GM12878 (cell line): ENCODE results near the gene RPL3. TPM values are rescaled to one million over a fixed set of nuclear protein-coding genes. Genes with fewer than 3 reads are reported as not detected.

Source experiments
- ATAC-seq: fragments of 200-7000 bp; cut with Tn5 transposase; 3 replicates; pipeline ENCODE4 v1.9.1; 2020; ENCODE audit warnings: mild to moderate bottlenecking, moderate library complexity
- BruUV-seq: library from RNA; stranded (reverse); fragments of 400-500 nt; replicated peaks from 2 replicates; lab custom pipeline; 2021; lab: Mats Ljungman, UMichigan
- CTCF ChIA-PET: fragments of 300-600 bp; sonication (Branson Sonifier 250); formaldehyde crosslinking; extraction: SDS; loops from one replicate; lab custom pipeline; 2021; ENCODE audit warnings: inconsistent platforms; lab: Yijun Ruan, JAX
- POLR2A ChIA-PET: fragments of 350-600 bp; formaldehyde crosslinking; extraction: SDS; loops from one replicate; lab custom pipeline; 2021; ENCODE audit warnings: inconsistent platforms; lab: Charles Lee
- RAD21 ChIA-PET: fragments of 300-600 bp; sonication (Branson Sonifier 250); formaldehyde crosslinking; loops from one replicate; lab custom pipeline; 2023; ENCODE audit warnings: antibody characterized with exemption; ENCODE audit not compliant: unreplicated experiment; lab: Charles Lee
- SMC1A ChIA-PET: fragments of 300-600 bp; sonication (Branson Sonifier 250); formaldehyde crosslinking; loops from one replicate; lab custom pipeline; 2023; ENCODE audit not compliant: unreplicated experiment, uncharacterized antibody; lab: Charles Lee
- DNase-seq: peaks from one replicate; pipeline ENCODE4 v3.0.0-alpha.2; 2011; ENCODE audit warnings: low read depth, low spot score
- FAIRE-seq: peaks from 3 replicates; lab custom pipeline; 2011; peaks lifted over from hg19 to GRCh38; lab: Jason Lieb, UNC
- H2AFZ ChIP-seq: 2 replicates; pipeline ENCODE4 v1.6.0; 2011; ENCODE audit warnings: low read depth, low read length, control low read depth; ENCODE audit not compliant: control insufficient read depth
- H3K27ac ChIP-seq: 2 replicates; pipeline ENCODE4 v1.5.1; 2011; ENCODE audit warnings: control low read depth; ENCODE audit not compliant: control insufficient read depth, insufficient read depth
- H3K27me3 ChIP-seq, 2 experiments: replicated peaks in 1 of 2; 2 replicates each; pipeline versions ENCODE4 v1.6.0 to v1.6.1; 2011; ENCODE audit warnings: low read length in 1 of 2; ENCODE audit not compliant: control insufficient read depth in 2 of 2, insufficient read depth in 2 of 2
- H3K36me3 ChIP-seq, 2 experiments: 2 replicates each; pipeline ENCODE4 v1.5.1; 2011; ENCODE audit warnings: low read length in 1 of 2; ENCODE audit not compliant: control insufficient read depth in 2 of 2, insufficient read depth in 2 of 2
- H3K4me1 ChIP-seq: 2 replicates; pipeline ENCODE4 v1.6.1; 2011; ENCODE audit warnings: mild to moderate bottlenecking, low read length, moderate library complexity, mixed read lengths; ENCODE audit not compliant: control insufficient read depth, insufficient read depth
- H3K4me2 ChIP-seq: 2 replicates; pipeline ENCODE4 v1.6.0; 2011; ENCODE audit warnings: control low read depth; ENCODE audit not compliant: control insufficient read depth, insufficient read depth
- H3K4me3 ChIP-seq: fragments of 200-600 bp; sonication (generic); 2 replicates; pipeline ENCODE4 v1.5.1; 2016
- H3K79me2 ChIP-seq: 2 replicates; pipeline ENCODE4 v1.6.0; 2011; ENCODE audit warnings: low read length; ENCODE audit not compliant: control insufficient read depth, insufficient read depth
- H3K9ac ChIP-seq: 2 replicates; pipeline ENCODE4 v1.8.0; 2011; ENCODE audit warnings: low read length, control low read depth, mixed read lengths; ENCODE audit not compliant: control insufficient read depth, insufficient read depth
- H3K9me3 ChIP-seq: replicated peaks from 3 replicates; pipeline ENCODE4 v1.5.1; 2011; ENCODE audit warnings: mild to moderate bottlenecking, low read length; ENCODE audit not compliant: control insufficient read depth, insufficient read depth
- H4K20me1 ChIP-seq: 2 replicates; pipeline ENCODE4 v1.6.0; 2011; ENCODE audit not compliant: control insufficient read depth, insufficient read depth
- BHLHE40 ChIP-seq, 2 experiments: fragments of 450-650 bp in 1 of 2; IDR thresholded peaks; 2 replicates each; pipeline ENCODE4 v1.6.1; 2011 to 2017; ENCODE audit warnings: low read depth in 2 of 2, borderline replicate concordance in 1 of 2, improper control_type of control experiment in 1 of 2, low read length in 1 of 2, mild to moderate bottlenecking in 1 of 2
- CBFB ChIP-seq: IDR thresholded peaks from 2 replicates; pipeline ENCODE4 v1.6.1; 2016; ENCODE audit warnings: antibody characterized with exemption, low read depth
- CBX3 ChIP-seq: fragments of 200-600 bp; sonication (generic); IDR thresholded peaks from 2 replicates; pipeline ENCODE4 v1.6.1; 2016; ENCODE audit warnings: low read depth, borderline replicate concordance
- CBX5 ChIP-seq: sonication (generic); IDR thresholded peaks from 2 replicates; pipeline ENCODE4 v1.6.1; 2016; ENCODE audit warnings: low read depth, moderate library complexity, mild to moderate bottlenecking, inconsistent platforms
- E2F4 ChIP-seq: IDR thresholded peaks from 2 replicates; pipeline ENCODE4 v1.6.1; 2012; ENCODE audit warnings: low read depth, low read length, improper control_type of control experiment
- E4F1 ChIP-seq: fragments of 450-650 bp; IDR thresholded peaks from 2 replicates; pipeline ENCODE4 v1.6.1; 2018; ENCODE audit warnings: borderline replicate concordance, mild to moderate bottlenecking; ENCODE audit not compliant: partially characterized antibody
- ETV6 ChIP-seq, 2 experiments: fragments of 450-650 bp in 1 of 2; IDR thresholded peaks in 1 of 2; conservative IDR thresholded peaks in 1 of 2; 2 replicates each; pipeline ENCODE4 v1.6.1; 2014; ENCODE audit warnings: antibody characterized with exemption in 1 of 2, borderline replicate concordance in 1 of 2, low read depth in 1 of 2, mild to moderate bottlenecking in 1 of 2, moderate library complexity in 1 of 2
- HSF1 ChIP-seq: fragments of 150-350 bp; IDR thresholded peaks from 2 replicates; pipeline ENCODE4 v1.6.1; 2014; ENCODE audit warnings: mild to moderate bottlenecking, low read depth, low read length
- NR2F1 ChIP-seq: fragments of 450-650 bp; conservative IDR thresholded peaks from 2 replicates; pipeline ENCODE4 v1.6.1; 2017; ENCODE audit warnings: mild to moderate bottlenecking
- SMAD5 ChIP-seq: IDR thresholded peaks from 2 replicates; pipeline ENCODE4 v1.6.1; 2016; ENCODE audit warnings: antibody characterized with exemption, low read depth
- SMARCA5 ChIP-seq: fragments of 450-650 bp; IDR thresholded peaks from 2 replicates; pipeline ENCODE4 v1.6.1; 2017; ENCODE audit warnings: mild to moderate bottlenecking
- SREBF1 ChIP-seq: IDR thresholded peaks from 2 replicates; pipeline ENCODE4 v1.6.1; 2012; ENCODE audit warnings: mild to moderate bottlenecking, low read length
- SUZ12 ChIP-seq: fragments of 200-600 bp; sonication (generic); IDR thresholded peaks from one replicate; pipeline ENCODE4 v1.6.1; 2018; ENCODE audit warnings: antibody characterized with exemption, mild to moderate bottlenecking; ENCODE audit not compliant: unreplicated experiment
- ZBTB40 ChIP-seq: fragments of 450-650 bp; IDR thresholded peaks from 2 replicates; pipeline ENCODE4 v1.6.1; 2016; ENCODE audit warnings: mild to moderate bottlenecking, moderate library complexity, borderline replicate concordance
- WGBS: methylation state at CpG from one replicate; pipeline ENCODE4 v1.1.6; 2016; ENCODE audit warnings: low lambda C conversion rate; ENCODE audit not compliant: insufficient replicate concordance, insufficient coverage; ENCODE audit errors: missing lambda C conversion rate; 5-methylcytosine and 5-hydroxymethylcytosine counted together
- in situ Hi-C: fragments of 300-500 bp; cut with MboI; formaldehyde crosslinking; loops from 9 replicates; pipeline ENCODE4 v1.14.3; 2018; ENCODE audit warnings: mixed read lengths
- intact Hi-C: fragments of 100-400 bp; cut with micrococcal nuclease; formaldehyde crosslinking; loops from one replicate; pipeline ENCODE4 v1.14.2; 2022; ENCODE audit not compliant: unreplicated experiment
- polyA plus RNA-seq, 11 experiments: library from polyadenylated mRNA; depleted of rRNA in 4 of 11; unstranded in 6 of 11; stranded (reverse) in 5 of 11; fragments of >200 nt; fragmentation: Nextera tagmentation in 4 of 11; fragmentation: Illumina TruSeq in 1 of 11; extraction: Ambion mirVana in 4 of 11; extraction: Trizol in 1 of 11; gene quantifications; 1 replicate in 1 of 11; 2 replicates in 10 of 11; pipeline versions ENCODE4 v1.2.1 to v1.2.3, GENCODE V29; 2011 to 2016; ENCODE audit warnings: inconsistent platforms in 2 of 11, missing spikeins in 2 of 11, low read depth in 1 of 11
- total RNA-seq, 4 experiments: library from RNA; depleted of rRNA in 3 of 4; stranded (reverse); fragments of >200 nt in 3 of 4; fragmentation: Illumina TruSeq in 1 of 4; extraction: Trizol in 1 of 4; gene quantifications; 2 replicates each; pipeline versions ENCODE4 v1.2.1 to v1.2.3, GENCODE V29; 2013 to 2021

The RPL3 gene
- total and polyA plus RNA-seq, 10 of the 15 experiments (the other 5 are each of a cell fraction or from before 2014, with no cell fraction given): 1,534 to 6,791 (median 3,992) TPM

- SMC1A ChIA-PET: interaction anchor here (1.2 kb wide), 1 partner anchor 10 kb away, joined by 3 read pairs; no protein-coding TSS in a partner anchor
- ATAC-seq (no peak), FAIRE-seq (no peak), DNase-seq (no peak)
- no peak overlapping the region for H3K4me3 ChIP-seq
- POLR2A ChIA-PET: no interaction called here
- in situ Hi-C loops: no loop called here
- no TSS peak for BruUV-seq
- H3K79me2 ChIP-seq: no peaks in the 10 kb centered on the region
- no peaks in the 10 kb centered on the region for H4K20me1 ChIP-seq
- TF ChIP-seq BHLHE40 (IDR thresholded peaks at IDR 0.05; ENCODE audit: borderline replicate concordance in 1 of 2, low read depth in 2 of 2, low read length in 1 of 2) (no peak), SMARCA5 (no peak), NR2F1 (no peak), HSF1 (no peak), ZBTB40 (no peak), SMAD5 (no peak), SREBF1 (no peak), SUZ12 (no peak), CBX5 (no peak), CBFB (no peak), E4F1 (no peak), E2F4 (no peak), CBX3 (no peak), ETV6 (conservative IDR thresholded peaks at IDR 0.05 in 1 of 2, IDR thresholded peaks at IDR 0.05 in 1 of 2; ENCODE audit: borderline replicate concordance in 1 of 2, low read depth in 1 of 2) (no peak)
- WGBS: 60% methylated on average over 10 of the region's 14 CpGs
- no peaks in the 10 kb centered on the region for H3K27me3 ChIP-seq
- H3K36me3 ChIP-seq: no peaks in the 10 kb centered on the region
- no peaks in the 10 kb centered on the region; the same call in 2 of the 3 replicates for H3K9me3 ChIP-seq
- no peak overlapping the region for H3K9ac ChIP-seq
- H3K27ac ChIP-seq: no peak overlapping the region
- no peak overlapping the region for H3K4me2 ChIP-seq
- no peak overlapping the region for H2AFZ ChIP-seq
- H3K4me1 ChIP-seq: peaks cover 11% of the 10 kb centered on the region
- intact Hi-C loops: no loop called here
- RAD21 ChIA-PET: no interaction called here
- CTCF ChIA-PET: no interaction called here
Observed at GRCh38 chr22:39289533-39289932, 29.9 kb downstream of the RPL3 start.
